Fibroblast of mammary gland (primary cell): ENCODE results near the gene DLG1.
A peak's percentile ranks its signal among the peaks of the same experiment; 100 is the strongest.

Experiments
- DNase-seq: peaks from one replicate; pipeline ENCODE4 v3.0.0-alpha.2; 2010; ENCODE audit warnings: low read depth
- H3K4me3 ChIP-seq: 2 replicates; pipeline ENCODE4 v1.5.1; 2011; ENCODE audit warnings: low read depth, mild to moderate bottlenecking, low read length, moderate library complexity; ENCODE audit not compliant: control insufficient read depth
- TF ChIP-seq, protein P1 (sequence below): conservative IDR thresholded peaks from 2 replicates; pipeline ENCODE4 v1.5.1; 2011; ENCODE audit warnings: low read depth, low read length, inconsistent platforms; ENCODE audit not compliant: control insufficient read depth, insufficient read depth

The DLG1 gene

DNA sequence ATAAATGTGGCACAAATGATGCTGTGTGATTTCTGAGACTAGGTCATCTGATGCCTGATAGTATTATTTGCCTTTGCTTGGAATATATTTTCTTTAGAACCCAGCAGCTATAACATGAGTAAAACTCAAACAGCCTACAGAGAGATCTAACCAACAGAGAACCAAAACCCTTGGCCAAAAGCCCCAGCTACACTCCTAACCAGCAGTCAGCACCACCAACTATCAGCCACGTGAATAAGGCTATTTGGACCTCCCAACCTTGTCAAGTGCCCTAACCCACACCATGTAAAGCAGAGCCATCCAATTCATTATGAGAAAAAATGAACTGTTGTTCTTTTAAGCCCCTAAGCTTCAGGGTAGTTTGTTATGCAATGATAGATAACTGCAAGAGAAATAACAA is 154.2 kb downstream of the DLG1 start:
- no peak overlapping the region for H3K4me3 ChIP-seq
- TF ChIP-seq, protein P1, sequence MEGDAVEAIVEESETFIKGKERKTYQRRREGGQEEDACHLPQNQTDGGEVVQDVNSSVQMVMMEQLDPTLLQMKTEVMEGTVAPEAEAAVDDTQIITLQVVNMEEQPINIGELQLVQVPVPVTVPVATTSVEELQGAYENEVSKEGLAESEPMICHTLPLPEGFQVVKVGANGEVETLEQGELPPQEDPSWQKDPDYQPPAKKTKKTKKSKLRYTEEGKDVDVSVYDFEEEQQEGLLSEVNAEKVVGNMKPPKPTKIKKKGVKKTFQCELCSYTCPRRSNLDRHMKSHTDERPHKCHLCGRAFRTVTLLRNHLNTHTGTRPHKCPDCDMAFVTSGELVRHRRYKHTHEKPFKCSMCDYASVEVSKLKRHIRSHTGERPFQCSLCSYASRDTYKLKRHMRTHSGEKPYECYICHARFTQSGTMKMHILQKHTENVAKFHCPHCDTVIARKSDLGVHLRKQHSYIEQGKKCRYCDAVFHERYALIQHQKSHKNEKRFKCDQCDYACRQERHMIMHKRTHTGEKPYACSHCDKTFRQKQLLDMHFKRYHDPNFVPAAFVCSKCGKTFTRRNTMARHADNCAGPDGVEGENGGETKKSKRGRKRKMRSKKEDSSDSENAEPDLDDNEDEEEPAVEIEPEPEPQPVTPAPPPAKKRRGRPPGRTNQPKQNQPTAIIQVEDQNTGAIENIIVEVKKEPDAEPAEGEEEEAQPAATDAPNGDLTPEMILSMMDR = no peak
- DNase-seq = no peak

DNA sequence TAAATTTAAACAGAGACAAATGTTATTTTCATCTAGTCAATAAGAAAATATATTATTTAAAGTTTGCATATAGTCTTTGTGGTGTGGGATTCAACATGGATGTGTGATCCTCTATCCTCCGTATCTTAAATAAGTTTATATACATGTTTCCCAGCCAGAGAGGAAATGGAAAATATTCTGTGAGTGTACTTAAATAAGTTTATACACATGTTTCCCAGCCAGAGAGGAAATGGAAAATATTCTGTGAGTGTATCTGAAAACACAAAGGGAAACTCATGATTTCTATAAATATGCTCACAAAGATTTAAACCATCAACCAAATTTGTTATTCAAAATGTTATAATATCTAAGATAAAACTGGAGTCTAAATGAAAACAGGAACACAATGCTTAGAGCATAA is 158.8 kb downstream of the DLG1 start:
- no peak overlapping the region for H3K4me3 ChIP-seq
- no peak for DNase-seq
- TF ChIP-seq, protein P1 = no peak

DNA sequence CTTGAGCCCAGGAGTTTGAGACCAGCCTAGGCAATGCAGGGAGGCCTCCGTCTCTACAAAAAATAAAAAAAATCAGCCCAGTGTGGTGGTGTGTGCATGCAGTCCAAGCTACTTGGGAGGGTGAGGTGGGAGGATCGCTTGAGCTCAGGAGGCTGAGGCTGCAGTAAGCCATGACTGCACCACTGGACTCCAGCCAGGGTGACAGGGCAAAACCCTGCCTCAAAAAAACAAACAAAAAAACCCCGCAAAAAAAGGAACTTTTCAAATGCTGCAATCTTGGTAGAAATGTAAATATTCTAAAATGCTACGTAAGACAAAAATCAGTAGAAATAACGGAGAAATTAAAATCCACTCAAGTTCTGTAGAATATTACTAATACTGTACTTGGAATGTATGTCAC is 160.7 kb downstream of the DLG1 start:
- DNase-seq = no peak
- TF ChIP-seq, protein P1 = no peak
- H3K4me3 ChIP-seq = no peak overlapping the region

DNA sequence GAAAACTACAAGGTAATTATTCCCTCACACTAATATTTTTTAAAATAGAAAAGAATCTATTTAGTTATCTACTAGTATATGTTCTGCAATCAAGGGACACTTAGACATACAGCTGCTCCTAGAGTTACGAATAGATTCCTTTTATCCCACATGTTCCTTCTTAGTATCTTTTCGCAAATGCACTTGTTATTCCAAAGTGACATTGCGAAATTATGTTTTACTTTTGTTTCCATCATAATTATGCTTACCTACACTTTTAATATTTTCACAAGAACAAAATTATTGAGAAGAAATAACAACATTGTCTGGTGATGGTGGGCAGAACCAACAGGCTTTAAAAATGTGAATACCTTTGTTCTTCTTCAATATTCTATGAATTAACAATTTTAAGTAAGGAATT is 161.7 kb downstream of the DLG1 start:
- DNase-seq = no peak
- H3K4me3 ChIP-seq = no peak overlapping the region
- TF ChIP-seq, protein P1 = no peak

DNA sequence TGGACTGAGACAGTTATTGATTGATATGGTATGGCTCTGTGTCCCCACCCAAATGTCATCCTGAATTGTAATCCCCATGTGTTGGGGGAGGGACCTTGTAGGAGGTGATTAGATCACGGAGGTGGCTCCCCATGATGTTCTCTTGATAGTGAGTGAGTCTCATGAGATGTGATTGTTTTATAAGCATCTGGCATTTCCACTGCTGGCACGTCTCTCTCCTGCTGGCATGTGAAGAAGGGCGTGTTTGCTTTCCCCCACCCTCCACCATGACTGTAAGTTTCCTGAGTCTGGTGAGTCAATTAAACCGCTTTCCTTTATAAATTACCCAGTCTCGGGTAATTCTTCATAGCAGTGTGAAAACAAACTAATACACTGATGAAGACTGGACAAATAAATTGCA is 163.2 kb downstream of the DLG1 start:
- peak; percentile 20 for DNase-seq
- no peak overlapping the region for H3K4me3 ChIP-seq
- TF ChIP-seq, protein P1 = no peak

DNA sequence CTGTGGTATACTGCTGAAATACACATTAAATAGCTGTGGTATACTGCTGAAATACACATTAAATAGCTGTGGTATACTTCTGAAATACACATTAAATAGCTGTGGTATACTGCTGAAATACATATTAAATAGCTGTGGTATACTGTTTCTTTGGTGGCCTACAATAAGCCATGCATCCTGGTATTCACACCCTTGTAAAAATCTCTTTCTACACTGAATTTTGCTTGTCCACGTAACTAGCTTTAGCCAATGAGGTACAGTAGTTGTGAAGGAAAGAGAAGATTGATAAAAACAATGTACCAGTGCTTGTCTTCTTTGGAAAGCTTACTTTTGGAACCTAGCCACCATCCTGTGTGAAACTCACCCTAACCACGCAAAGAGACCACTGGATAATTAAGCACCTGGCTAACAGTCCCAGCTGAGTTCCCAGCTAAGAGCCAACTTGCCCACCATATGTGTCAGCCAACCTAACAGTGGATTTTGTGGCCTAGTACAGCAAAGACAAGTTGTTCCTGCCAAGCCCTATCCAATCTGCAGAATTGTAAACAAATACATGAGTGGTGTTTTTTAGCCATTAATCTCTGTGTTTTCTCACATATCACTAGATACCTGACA is 165.4 kb downstream of the DLG1 start:
- TF ChIP-seq, protein P1 = no peak
- peak; percentile 11 for DNase-seq
- H3K4me3 ChIP-seq = no peak overlapping the region

DNA sequence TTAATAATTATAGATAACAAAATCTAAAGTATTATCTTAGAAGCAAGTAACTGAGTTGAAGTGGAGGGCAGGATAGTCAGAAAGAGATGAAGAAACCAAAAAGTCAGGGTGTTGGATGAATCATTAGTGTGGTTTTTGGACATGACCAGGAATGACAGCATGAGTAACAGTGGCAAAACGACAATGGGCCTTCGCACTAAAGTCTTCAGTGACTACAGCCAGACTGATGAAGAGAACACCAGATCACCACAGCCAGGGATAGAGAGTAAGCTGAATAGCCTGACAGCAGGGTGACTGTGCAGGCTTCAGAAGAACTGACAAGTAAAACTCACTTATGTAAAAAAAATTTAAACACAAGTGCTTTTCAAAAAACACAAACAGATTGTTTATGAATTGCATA is 172.8 kb downstream of the DLG1 start:
- TF ChIP-seq, protein P1 = no peak
- H3K4me3 ChIP-seq = no peak overlapping the region
- peak; percentile 71 for DNase-seq
